Measurements from ENCODE around the gene ATP8A1.
"Not testable (repeated sequence)": the region's sequence is repeated elsewhere in the genome, so short reads cannot be mapped to it uniquely, and the experiment has no call there.

The ATP8A1 gene

GRCh38 chr4:42497142-42497910, 159.6 kb downstream of the ATP8A1 start:
- DNase-seq = no peak

- DNase-seq = no peak
Observed at GRCh38 chr4:42492962-42493361, 163.9 kb downstream of the ATP8A1 start.

GRCh38 chr4:42490015-42490414, 166.9 kb downstream of the ATP8A1 start:
- no peak for DNase-seq

GRCh38 chr4:42489095-42489494, 167.8 kb downstream of the ATP8A1 start:
- no peak for DNase-seq

GRCh38 chr4:42488554-42488953, 168.4 kb downstream of the ATP8A1 start:
- DNase-seq = no peak

- no peak for DNase-seq
Observed at GRCh38 chr4:42488114-42488513, 168.8 kb downstream of the ATP8A1 start.

GRCh38 chr4:42487230-42487629, 169.7 kb downstream of the ATP8A1 start:
- DNase-seq = no peak

- DNase-seq = not testable (repeated sequence)
Observed at GRCh38 chr4:42486156-42486555, 170.7 kb downstream of the ATP8A1 start.

- no peak for DNase-seq
Observed at GRCh38 chr4:42484630-42485029, 172.3 kb downstream of the ATP8A1 start.

GRCh38 chr4:42483426-42484379, 173.2 kb downstream of the ATP8A1 start:
- no peak for DNase-seq

- no peak for DNase-seq
Observed at GRCh38 chr4:42482516-42483327, 174.2 kb downstream of the ATP8A1 start.

GRCh38 chr4:42480717-42481116, 176.2 kb downstream of the ATP8A1 start:
- DNase-seq = no peak

GRCh38 chr4:42480281-42480680, 176.6 kb downstream of the ATP8A1 start:
- no peak for DNase-seq

- no peak for DNase-seq
Observed at GRCh38 chr4:42478946-42479345, 178.0 kb downstream of the ATP8A1 start.

GRCh38 chr4:42478509-42478908, 178.4 kb downstream of the ATP8A1 start:
- DNase-seq = no peak

- no peak for DNase-seq
Observed at GRCh38 chr4:42474406-42474805, 182.5 kb downstream of the ATP8A1 start.

GRCh38 chr4:42473071-42473684, 183.7 kb downstream of the ATP8A1 start:
- DNase-seq = no peak

- no peak for DNase-seq
Observed at GRCh38 chr4:42471896-42472295, 185.0 kb downstream of the ATP8A1 start.

GRCh38 chr4:42470023-42470422, 186.9 kb downstream of the ATP8A1 start:
- DNase-seq = no peak

- not testable (repeated sequence) for DNase-seq
Observed at GRCh38 chr4:42467777-42468176, 189.1 kb downstream of the ATP8A1 start.

GRCh38 chr4:42466273-42466844, 190.5 kb downstream of the ATP8A1 start:
- DNase-seq = no peak

- no peak for DNase-seq
Observed at GRCh38 chr4:42464550-42465094, 192.3 kb downstream of the ATP8A1 start.

All from NCI-H345 (cell line).